Measurements from ENCODE around the gene ALG11.
"Not testable (repeated sequence)": the region's sequence is repeated elsewhere in the genome, so short reads cannot be mapped to it uniquely, and the experiment has no call there.

ALG11 gene, protein sequence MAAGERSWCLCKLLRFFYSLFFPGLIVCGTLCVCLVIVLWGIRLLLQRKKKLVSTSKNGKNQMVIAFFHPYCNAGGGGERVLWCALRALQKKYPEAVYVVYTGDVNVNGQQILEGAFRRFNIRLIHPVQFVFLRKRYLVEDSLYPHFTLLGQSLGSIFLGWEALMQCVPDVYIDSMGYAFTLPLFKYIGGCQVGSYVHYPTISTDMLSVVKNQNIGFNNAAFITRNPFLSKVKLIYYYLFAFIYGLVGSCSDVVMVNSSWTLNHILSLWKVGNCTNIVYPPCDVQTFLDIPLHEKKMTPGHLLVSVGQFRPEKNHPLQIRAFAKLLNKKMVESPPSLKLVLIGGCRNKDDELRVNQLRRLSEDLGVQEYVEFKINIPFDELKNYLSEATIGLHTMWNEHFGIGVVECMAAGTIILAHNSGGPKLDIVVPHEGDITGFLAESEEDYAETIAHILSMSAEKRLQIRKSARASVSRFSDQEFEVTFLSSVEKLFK

DNA sequence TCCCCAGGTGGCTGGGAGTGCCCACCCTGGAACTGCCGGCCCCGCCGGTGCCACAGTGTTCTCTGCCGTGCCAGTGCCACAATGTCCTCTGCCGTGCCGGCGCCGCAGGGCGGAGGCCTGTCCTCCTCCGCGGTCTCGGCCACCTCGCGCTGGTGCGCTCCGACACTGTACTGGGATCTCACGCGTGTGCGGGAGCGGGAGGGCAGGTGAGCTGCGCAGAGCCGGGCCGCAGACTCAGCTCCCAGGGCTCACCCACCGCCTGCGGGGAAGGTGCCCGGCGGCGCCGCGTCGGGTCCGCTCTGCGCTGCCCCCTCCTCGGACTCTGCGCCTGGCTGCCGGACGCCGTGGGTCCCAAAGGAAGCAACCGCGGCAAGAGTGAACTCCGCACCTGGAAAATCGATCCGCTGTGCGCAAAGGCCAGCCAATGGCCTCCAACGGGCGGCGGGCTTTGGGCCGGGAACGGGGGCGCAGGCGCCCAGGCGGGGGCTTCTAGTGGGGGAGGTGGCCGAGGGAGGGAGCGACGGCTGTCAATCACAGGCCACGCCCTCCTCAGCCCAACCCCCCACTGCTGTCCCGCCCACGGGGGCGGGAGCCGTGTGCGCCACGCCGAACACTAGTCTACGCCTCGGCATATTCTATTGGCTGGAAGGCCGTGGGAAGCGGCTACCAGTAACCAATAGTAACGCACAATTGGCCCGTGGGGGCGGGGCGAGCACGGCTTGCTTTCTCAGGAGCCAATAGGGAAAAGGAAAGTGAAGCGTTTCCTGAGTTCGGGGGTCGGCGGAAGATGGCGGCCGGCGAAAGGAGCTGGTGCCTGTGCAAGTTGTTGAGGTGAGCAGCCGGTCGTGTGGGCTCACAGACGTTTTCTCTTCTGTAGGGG is at the start of gene ALG11:
Gene ALG11, plus strand, starts transcription at position 767 of the 880 bp plus-strand sequence. Its CDS starts 21 bp downstream, at position 788.
- peak; percentile 99 for DNase-seq (ENCODE audit: low spot score)

DNA sequence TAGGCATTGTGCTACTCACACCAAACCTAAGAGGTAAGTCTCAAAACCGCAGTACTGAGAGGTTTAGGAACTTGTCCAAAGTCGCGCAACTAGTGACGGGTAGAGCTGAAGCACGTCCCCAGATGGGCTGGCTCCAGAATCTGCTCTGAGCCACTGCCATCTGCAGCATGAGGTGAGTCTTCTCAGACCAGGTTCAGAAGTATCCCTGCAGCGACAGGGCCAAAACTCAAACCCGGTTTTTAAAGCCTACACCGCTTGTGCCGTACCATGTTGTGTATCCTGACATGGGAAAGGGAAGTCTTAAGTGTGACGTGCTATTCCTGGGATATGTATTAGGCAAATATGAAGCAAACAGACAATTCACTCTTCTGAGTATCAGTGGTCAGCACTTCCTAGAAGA is 46.0 kb upstream of the ALG11 start:
- DNase-seq (ENCODE audit: low spot score): no peak

DNA sequence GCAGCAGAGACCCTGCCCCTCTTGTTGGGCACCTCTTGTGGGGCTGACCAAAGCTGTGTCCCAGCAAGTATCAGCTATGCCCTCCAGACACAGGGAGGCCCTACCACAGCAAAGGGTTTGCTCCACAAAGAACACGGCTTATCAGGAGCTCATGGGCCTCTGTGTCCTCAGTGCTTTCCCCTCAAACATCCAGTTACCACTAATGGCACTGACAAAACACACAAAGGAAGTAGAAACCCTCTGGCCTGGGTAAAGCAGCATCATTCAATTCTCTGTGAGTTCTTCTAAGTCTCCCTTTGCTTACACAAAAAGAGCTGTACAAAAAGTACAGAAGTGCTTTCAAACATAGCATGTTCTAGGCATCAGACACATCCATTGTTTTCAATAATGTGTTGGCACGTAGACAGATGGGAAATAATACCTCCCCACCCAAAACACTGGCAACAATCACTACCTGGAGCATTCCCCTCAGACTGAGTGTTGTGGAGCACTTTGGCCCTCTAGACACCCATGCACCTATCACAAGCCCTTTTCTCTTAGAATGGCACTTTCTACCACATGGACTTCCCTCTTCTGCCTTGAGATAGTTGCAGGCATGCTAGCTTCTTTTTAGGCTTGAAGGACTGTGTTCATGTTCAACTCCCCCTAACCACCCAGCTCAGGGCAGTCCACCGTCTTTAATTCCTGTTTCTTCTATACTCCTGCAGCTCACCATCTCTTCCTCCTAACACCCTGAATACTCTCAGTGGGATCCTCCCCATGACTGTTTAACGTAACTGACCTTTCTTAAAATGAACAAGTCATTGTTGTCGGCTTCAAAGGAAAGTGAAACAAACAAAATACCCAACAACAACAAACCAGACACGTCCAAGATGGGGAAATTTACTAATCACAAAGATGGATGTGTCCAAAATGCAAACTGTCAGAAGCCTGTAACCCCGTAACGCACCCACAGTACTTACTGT is 44.4 kb upstream of the ALG11 start:
- DNase-seq (ENCODE audit: low spot score): no peak

DNA sequence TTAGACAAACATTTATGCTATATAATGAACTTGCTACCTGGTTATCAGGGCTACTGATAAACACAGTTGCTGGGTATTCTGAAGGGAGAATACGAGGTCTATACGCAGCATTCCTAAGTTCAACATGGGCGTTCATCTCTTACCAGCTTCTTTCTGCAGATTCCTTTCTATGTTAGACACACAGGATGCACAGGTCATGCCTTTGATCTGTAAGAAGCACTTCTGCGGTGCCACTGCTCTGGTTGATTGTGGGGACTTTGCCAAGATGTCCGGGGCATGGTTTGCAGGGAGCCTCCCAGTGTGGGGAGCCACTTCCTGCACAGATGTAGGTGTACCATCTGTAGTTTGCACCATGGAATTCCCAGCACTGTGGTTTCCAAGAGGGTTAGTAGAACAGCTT is 41.8 kb upstream of the ALG11 start:
- DNase-seq (ENCODE audit: low spot score): no peak

DNA sequence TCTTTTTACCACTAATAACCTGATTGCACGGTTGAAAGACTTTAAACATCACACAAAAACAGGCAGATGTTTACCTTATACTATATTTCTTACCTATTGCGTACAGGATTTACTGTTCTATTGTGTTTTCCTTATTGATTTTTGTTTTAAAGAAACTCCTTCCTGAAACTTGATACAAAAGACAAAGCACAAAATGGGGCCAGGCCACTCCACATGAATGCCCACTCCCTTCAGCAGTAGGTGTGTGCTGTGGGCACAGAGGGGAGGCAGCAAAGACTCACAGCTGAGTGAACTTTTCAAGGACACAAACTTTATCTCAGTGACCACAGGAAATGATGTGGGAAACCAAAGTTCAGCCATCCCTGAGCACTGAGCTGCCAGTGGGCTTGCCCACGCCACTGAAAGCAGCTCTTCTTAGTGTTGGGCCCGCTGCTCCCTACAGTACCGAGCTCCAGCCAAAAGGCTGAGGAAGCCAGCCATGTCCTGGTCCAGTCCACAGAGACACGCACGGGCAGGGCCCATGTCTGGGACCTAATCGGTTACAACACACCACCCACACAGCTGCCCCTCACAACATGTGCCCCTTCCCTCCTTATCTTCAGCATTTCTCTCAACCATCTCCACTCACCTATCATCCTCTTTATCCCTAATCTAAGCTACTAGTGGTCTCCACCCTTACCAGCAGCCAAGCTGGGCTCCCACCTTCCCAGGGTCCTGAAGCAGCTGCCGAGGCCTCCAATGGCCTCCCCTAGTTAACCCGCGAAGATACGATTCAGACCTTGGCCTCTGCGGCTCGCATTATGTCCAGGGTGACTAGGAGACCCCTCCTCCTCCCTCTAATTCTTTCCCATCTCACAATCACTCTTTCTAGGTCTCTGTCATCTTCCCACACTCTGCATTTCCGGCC is 40.4 kb upstream of the ALG11 start:
- DNase-seq (ENCODE audit: low spot score): no peak

DNA sequence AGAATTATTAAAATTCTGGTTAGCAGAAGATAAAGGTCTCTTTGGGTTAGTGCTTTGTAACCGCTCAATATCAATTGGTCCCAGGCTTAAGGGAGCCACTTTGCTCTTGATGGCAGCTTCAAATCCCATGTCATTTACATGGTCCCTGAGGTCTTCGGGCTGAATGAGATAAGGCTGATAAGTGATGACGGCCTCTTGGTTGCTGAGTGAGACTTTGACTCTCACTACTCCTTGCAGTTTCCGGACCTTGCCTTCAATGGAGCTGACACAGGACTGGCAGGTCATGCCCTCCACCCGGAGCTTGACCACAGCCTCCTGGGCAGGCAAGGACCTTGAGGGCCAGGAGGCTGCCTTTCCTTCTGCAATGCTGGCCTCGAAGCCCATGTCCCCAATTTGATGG is 37.7 kb upstream of the ALG11 start:
- DNase-seq (ENCODE audit: low spot score): peak; percentile 45

DNA sequence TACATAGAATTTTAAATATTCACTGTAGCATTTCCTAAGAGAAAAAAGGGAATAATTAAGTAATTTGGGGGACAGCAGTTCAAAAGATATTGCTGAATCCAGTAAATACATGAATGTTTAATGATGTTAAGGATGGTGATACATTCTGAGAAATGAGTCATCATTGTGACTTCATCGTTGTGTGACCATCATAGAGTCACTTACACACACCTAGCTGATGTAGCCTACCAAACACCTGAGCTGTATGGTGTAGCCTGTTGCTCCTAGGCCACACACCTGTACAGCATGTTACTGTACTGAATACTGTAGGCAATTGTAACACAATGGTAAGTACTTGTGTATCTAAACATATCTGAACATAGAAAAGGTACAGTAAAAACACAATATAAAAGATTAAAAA is 35.8 kb upstream of the ALG11 start:
- DNase-seq (ENCODE audit: low spot score): peak; percentile 23

DNA sequence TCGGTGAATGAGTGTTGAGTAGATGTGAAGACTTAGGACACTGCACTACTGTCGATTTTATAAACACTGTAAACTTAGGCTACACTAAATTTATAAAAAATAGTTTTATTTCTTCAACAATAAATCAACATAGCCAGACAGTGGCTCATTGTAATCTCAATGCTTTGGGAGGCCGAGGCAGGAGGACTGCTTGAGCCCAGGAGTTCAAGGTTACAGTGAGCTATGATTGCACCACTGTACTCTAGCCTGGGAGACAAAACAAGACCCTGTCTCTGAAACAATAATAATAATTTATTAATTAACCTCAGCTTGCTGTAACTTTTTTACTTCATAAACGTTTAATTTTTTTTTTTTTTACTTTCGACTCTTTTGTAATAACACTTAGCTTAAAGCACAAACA is 35.3 kb upstream of the ALG11 start:
- no peak for DNase-seq (ENCODE audit: low spot score)

DNA sequence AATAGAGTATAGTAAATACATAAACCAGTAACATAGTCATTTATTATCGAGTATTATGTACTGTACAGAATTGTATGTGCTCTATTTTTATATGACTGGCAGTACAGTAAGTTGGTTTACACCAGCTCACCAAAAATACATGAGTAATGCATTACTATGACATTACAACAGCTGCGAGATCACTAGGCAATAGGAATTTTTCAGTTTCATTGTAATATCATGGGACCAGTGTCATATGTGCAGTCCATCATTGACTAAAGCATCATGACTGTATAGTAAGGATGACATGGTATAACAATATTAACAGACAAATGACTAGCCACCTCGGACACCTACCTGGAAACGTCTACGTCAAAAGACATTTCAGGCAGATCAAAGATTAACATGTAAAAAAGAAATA is 34.6 kb upstream of the ALG11 start:
- DNase-seq (ENCODE audit: low spot score): no peak

DNA sequence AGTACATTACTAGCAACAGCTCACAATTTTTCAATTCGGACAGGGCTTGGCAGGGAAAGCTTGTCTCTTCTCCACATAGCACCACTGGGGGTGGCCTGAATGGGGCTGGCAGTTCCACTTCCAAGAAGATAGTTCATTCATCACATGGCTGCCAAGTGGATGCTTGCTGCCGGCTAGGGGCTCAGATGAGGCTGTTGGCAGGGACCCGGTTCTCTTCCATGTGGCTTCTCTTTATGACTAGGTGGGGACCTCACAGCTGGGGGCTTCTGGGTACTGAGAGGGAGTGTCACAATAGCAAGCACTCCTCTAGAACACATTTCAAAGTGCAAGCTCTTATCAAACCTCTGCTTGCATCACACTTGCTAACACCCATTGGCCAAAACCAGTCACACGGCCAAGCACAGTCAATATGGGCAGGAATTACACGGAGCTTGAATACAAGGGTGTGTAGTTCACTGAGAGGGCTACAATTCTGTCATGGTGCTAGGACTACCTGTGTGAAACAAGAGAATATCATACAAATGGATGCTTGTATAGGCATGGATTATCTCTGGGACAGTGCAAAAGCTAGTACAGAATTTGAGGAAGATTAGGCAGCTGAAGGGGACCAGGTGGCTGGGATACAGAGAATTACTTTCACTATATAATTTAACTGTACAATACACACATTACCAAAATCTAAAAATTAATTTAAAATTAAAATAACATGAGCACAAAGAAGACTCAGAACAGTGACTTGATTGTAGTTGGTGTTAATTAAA is 33.2 kb upstream of the ALG11 start:
- DNase-seq (ENCODE audit: low spot score): peak; percentile 78

DNA sequence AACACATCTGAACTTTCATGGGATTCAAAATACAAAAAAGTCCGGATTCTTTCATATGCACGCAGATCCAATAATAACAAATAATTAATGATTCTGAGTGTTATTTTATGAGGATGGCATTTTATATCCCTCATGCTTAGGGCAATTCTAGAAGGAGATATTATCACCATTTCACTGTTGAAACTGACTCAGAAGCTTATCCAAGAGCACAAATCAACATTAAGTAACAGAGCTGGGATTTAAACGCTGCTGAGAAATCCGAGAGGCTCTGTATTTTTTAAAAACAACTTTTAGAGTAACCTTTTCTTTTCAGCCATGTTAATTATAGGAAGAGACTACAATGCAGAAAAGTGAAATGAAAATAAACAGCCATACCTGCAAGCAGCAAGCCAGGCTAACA is 31.3 kb upstream of the ALG11 start:
- no peak for DNase-seq (ENCODE audit: low spot score)

DNA sequence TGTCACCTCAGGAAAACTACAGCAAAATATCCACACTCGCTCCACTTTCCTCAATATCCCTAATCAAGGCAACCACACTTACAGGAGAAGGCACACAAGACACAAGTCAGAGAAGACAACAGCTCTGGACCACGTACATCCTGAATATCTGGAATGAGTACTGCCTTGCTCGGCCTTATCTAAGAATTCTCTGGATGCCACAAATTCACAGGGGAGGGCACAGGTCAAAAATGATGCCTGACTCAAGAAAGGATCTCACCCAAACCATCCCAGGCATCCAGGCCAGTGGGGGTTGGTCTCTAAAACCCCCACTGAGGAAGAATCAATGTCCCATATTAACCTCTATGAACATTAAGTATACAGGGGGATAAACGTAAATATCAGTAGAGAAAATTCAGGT is 30.8 kb upstream of the ALG11 start:
- DNase-seq (ENCODE audit: low spot score): no peak

DNA sequence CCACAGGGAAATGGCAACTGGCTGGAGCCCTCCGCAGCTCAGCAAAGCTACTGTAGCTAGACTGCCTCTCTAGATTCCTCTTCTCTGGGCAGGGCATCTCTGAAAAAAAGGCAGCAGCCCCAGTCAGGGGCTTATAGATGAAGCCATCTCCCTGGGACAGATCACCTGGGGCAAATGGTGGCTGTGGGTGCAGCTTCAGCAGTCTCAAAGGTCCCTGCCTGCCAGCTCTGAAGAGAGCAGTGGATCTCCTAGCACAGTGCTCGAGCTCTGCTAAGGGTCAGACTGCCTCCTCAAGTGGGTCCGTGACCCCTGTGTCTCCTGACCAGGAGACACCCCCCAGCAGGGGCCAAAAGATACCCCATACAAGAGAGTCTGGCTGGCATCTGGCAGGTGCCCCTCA is 28.9 kb upstream of the ALG11 start:
- DNase-seq (ENCODE audit: low spot score): not testable (repeated sequence)

DNA sequence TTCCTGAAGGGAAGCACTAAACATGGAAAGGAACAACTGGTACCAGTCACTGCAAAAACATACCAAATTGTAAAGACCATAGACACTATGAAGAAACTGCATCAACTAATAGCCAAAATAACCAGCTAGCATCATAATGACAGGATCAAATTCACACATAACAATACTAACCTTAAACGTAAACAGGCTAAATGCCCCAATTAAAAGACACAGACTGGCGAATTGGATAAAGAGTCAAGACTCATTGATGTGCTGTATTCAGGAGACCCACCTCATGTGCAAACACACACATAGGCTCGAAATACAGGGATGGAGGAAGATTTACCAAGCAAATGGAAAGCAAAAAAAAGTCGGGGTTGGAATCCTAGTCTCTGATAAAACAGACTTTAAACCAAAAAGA is 27.3 kb upstream of the ALG11 start:
- DNase-seq (ENCODE audit: low spot score): not testable (repeated sequence)

DNA sequence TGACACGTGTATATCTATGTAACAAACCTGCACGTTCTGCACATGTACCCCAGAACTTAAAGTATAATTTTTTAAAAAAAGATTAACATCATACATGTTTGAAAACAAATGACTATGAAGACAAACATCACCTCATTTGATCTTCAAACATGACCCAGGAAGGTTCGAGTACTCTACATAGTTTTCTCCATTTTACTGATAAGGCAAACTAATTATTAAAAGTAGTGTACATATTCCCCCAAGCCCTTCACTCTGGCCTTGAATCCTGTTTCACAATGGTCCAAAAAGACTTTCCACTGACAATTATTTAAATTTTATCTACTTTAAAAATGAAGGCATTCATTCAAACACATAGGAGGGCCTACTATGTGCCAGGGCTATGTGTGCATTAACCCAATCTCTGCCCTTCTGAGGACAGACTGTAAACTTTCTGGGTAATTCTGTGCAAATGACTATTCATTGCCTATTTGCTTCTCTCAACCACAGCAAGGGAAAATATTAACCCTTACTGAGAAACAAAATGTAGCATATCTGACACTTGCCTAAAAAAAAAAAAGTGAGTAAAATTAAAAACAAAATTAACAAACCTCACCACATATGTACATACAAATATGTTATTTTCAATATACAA is 23.1 kb upstream of the ALG11 start:
- DNase-seq (ENCODE audit: low spot score): no peak

DNA sequence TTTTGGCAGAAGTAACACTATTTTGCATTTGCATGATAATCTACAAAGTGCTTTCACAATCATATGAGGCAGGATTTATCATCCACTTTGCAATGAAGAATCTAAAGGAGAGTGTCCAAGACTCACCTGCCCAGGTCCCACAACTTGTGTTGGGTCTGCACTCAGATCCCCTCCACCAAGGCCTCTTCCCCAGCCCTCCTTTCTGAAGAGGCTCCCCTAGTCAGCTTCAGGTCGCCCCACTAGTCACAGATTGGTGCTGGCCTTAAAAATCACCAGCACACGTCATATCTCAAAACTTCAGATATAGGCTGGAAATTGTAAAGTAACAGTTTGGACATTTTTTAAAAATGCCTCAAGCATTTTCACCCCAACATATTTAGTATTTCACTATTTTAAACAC is 18.5 kb upstream of the ALG11 start:
- peak; percentile 40 for DNase-seq (ENCODE audit: low spot score)

DNA sequence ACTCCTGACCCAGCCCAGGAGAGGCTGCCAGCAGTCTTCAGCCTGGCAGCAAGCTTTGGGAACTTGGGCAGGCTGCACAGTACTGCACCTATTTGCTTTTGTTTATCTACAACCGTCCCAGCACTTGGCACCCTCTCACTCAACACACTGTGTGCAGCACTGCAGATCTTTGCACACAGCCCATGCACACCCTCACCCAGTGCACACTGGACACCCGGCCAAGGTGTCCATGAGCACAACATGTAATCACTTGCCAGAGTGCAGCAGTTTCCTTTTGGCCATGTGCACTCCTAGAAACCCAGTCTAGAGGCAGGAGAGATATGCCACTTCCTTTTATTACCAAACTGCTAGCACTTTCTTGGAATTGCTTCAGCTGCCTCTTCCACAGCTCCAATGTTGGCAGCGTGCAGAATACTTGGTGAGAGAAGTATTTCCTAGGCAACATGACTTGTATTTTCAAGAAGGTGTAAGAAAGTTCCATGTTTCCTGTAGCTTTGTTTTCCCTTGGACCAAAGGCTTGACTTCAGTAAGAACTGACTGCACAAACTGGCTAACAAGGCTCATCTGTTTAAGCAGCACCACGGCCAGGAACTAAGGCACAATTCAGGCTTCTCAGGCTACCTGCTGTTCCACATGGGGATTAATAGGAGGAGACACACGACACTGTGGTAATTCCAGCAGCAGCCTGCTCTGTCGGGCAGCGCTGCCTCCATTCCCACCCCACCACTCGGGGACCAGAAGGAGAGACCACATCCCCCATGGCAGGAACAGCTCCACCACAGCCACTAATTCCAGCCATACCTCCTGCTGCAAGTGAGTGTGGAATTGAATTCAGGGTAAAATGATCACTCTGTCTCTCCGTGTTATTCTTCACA is 16.3 kb upstream of the ALG11 start:
- peak; percentile 73 for DNase-seq (ENCODE audit: low spot score)

DNA sequence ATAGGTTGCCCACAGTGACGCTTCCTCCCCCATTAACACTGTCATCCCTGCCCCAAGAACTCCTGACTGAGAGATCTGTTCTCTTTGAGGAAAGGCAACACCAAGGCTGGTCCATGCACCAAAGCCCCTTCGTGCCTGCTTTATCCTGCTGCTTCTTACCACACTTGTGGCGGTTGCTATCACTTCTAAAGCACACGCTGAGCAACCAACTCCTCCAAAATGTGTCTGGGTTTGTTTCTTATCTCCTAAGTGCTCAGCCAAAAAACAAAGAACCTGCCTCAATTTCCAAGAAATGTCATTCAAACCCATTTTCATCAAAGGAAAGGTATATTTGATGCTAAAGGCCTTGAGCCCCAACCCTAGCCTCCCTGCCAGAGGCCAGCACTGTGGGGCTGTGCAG is 15.6 kb upstream of the ALG11 start:
- no peak for DNase-seq (ENCODE audit: low spot score)

DNA sequence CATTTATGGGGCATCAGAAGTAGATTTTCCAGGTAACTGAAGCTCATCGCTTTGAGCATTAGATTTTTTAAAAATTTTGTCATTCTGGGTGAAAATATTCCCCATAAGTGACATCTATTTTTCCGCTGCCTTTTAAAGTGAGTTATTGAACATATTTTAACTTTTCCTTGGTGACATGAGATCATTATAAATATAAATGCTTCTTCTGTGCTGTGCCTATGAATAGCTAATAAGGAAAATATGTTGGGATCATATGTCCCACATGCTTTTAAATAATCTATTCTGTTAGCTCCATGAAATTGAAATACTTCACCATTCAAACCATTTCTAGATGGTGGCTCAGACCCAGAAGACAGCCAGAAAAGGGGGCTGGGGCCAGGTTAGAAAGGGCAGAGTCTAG is 15.0 kb upstream of the ALG11 start:
- DNase-seq (ENCODE audit: low spot score): no peak

Data from hematopoietic multipotent progenitor cell treated with erythropoietin and hydrocortisone succinate and interleukin-3 and kit ligand, for 17 days (in vitro differentiated cells).